Body of pancreas (tissue), 4 donors: ENCODE measurements around the gene TRIM17. TPM values are rescaled to one million over a fixed set of nuclear protein-coding genes. Genes with fewer than 3 reads are reported as not detected.

ENCODE experiments used
- ATAC-seq: fragments of 150-250 bp; one replicate; pipeline ENCODE4 v1.9.1; 2016
- DNase-seq, 4 donors: peaks; one replicate each; pipeline ENCODE4 v3.0.0-alpha.2; 2019
- H3K27ac ChIP-seq, 4 donors: fragments of 200-600 bp; sonication (generic); 1 replicate in 3 of 4; 2 replicates in 1 of 4; pipeline versions ENCODE4 v1.5.1 to v1.6.1; 2016 to 2019; ENCODE audit warnings: mild to moderate bottlenecking in 1 of 4, mixed read lengths in 1 of 4, moderate library complexity in 1 of 4
- H3K27me3 ChIP-seq, 2 donors: fragments of 200-600 bp; sonication (generic); one replicate each; pipeline ENCODE4 v1.6.0; 2016; ENCODE audit warnings: mild to moderate bottlenecking in 1 of 2
- H3K36me3 ChIP-seq, 2 donors: fragments of 200-600 bp; sonication (generic); replicated peaks in 1 of 2; 2 replicates each; pipeline ENCODE4 v1.5.1; 2016; ENCODE audit warnings: low read depth in 2 of 2; ENCODE audit not compliant: insufficient read depth in 1 of 2
- H3K4me1 ChIP-seq: fragments of 200-600 bp; sonication (generic); one replicate; pipeline ENCODE4 v1.6.0; 2016
- H3K4me3 ChIP-seq, 2 donors: fragments of 200-600 bp; sonication (generic); 1 replicate in 1 of 2; 2 replicates in 1 of 2; pipeline ENCODE4 v1.5.1; 2016 to 2019
- H3K9me3 ChIP-seq, 3 donors: fragments of 200-600 bp; sonication (generic); 1 replicate in 2 of 3; 2 replicates in 1 of 3; pipeline ENCODE4 v1.5.1; 2016
- CTCF ChIP-seq, 7 experiments: fragments of 450-650 bp in 4 of 7; fragments of 200-600 bp in 3 of 7; sonication (generic) in 3 of 7; IDR thresholded peaks; one replicate each; pipeline ENCODE4 v1.5.1; 2016 to 2019; ENCODE audit warnings: antibody characterized with exemption in 7 of 7
- POLR2A ChIP-seq, 3 donors: fragments of 450-650 bp; IDR thresholded peaks; one replicate each; pipeline ENCODE4 v1.6.1; 2016; ENCODE audit warnings: antibody characterized with exemption in 3 of 3, mild to moderate bottlenecking in 2 of 3
- WGBS, 2 donors: methylation state at CpG; one replicate each; pipeline ENCODE4 v1.1.5; 2017; 5-methylcytosine and 5-hydroxymethylcytosine counted together
- intact Hi-C: fragments of 100-400 bp; cut with DNase I; formaldehyde crosslinking; loops from one replicate; pipeline ENCODE4 v1.15.1; 2023
- total RNA-seq, 2 donors: library from RNA; depleted of rRNA; stranded (reverse); fragments of >200 nt; gene quantifications; one replicate each; pipeline ENCODE4 v1.1.0, GENCODE V29; 2016

The TRIM17 gene
- total RNA-seq, 2 donors from 2014 or later = 1.0 TPM; not detected in 1

DNA sequence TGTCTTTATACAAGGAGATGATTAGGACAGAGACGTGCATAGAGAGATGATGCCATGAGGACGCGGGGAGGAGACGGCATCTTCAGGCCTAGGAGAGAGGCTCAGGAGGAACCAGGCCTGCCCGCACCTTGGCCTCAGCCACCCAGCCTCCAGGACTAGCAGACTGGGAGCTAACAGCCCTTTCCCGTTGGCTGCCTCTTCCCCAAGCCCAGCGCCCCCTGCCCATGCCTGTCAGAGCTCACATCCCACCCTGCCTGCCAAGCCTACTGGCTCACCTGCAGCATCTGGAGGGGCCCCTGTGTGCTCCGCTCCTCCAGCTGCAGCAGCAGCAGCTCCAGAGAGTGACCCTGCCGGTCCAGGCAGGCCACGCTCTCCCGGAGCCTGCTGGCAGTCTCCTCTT, 6.0 kb downstream of the TRIM17 start:
- Histone ChIP-seq H3K27ac (no peak overlapping the region), H3K4me3 (no peak overlapping the region), H3K36me3 (no peaks in the 10 kb centered on the region), H3K27me3 (peaks cover 0 to under 1% of the 10 kb centered on the region in 2 donors), H3K9me3 (no peaks in the 10 kb centered on the region), H3K4me1 (peaks cover 13% of the 10 kb centered on the region)
- intact Hi-C loops = no loop called here
- whole genome bisulfite sequencing, 2 donors = 89 to 93% methylated on average over 10 to 11 of the region's 11 CpGs
- TF ChIP-seq CTCF (IDR thresholded peaks at IDR 0.05) (no peak), POLR2A (IDR thresholded peaks at IDR 0.05) (no peak)
- ATAC-seq (no peak), DNase-seq (no peak)

DNA sequence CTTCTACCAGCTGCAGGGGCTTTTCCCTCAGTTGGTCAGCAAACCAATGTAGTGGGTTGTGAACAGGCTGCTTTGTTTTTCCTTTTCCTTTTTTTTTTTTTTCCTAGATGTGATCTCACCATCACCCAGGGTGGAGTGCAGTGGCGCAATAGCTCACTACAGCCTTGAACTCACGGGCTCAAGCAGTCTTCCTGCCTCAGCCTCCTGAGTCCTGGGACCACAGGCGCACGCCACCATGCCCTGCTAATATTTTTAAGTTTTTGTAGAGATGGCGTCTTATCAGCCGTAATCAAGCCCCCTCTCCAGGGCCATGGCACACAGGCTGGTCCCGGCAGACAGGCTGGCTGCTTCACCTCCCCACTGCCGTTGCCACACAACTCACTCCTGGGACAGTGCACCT, 6.6 kb downstream of the TRIM17 start:
- intact Hi-C loops = no loop called here
- no peak overlapping the region for H3K27ac ChIP-seq

GRCh38 chr1:228408869-228409805, 7.5 kb downstream of the TRIM17 start:
- Histone ChIP-seq H3K27me3 (no peaks in the 10 kb centered on the region), H3K4me3 (no peak overlapping the region), H3K4me1 (peaks cover 28% of the 10 kb centered on the region), H3K9me3 (no peaks in the 10 kb centered on the region), H3K36me3 (no peaks in the 10 kb centered on the region), H3K27ac (no peak overlapping the region)
- intact Hi-C loops = no loop called here
- 86 to 91% methylated on average over 6 to 19 of the region's 19 CpGs for WGBS, 2 donors
- DNase-seq = no peak
- TF ChIP-seq POLR2A (IDR thresholded peaks at IDR 0.05) (no peak), CTCF (IDR thresholded peaks at IDR 0.05) (no peak)
- no peak for ATAC-seq

More for the DNA sequence above, 6.6 kb downstream of the TRIM17 start:
- ATAC-seq (no peak), DNase-seq (no peak)
- 81 to 86% methylated on average over 8 of the region's 8 CpGs for whole genome bisulfite sequencing, 2 donors
- no peaks in the 10 kb centered on the region for H3K9me3 ChIP-seq
- no peak for TF ChIP-seq CTCF (IDR thresholded peaks at IDR 0.05)
- TF ChIP-seq POLR2A (IDR thresholded peaks at IDR 0.05) = no peak
- H3K36me3 ChIP-seq = no peaks in the 10 kb centered on the region
- no peak overlapping the region for H3K4me3 ChIP-seq
- peaks cover 19% of the 10 kb centered on the region for H3K4me1 ChIP-seq
- H3K27me3 ChIP-seq = no peaks in the 10 kb centered on the region

GRCh38 chr1:228408041-228408868, 8.4 kb downstream of the TRIM17 start:
- TF ChIP-seq POLR2A (IDR thresholded peaks at IDR 0.05) (no peak), CTCF (IDR thresholded peaks at IDR 0.05) (no peak)
- DNase-seq = no peak
- Histone ChIP-seq H3K27ac (no peak overlapping the region), H3K9me3 (no peaks in the 10 kb centered on the region), H3K4me3 (no peak overlapping the region), H3K27me3 (no peaks in the 10 kb centered on the region), H3K36me3 (no peaks in the 10 kb centered on the region), H3K4me1 (peaks cover 37% of the 10 kb centered on the region)
- no peak for ATAC-seq
- intact Hi-C loops = no loop called here
- WGBS, 2 donors = 93 to 96% methylated on average over 19 to 27 of the region's 27 CpGs
